Measurements from ENCODE around the gene CIDEA.

DNA sequence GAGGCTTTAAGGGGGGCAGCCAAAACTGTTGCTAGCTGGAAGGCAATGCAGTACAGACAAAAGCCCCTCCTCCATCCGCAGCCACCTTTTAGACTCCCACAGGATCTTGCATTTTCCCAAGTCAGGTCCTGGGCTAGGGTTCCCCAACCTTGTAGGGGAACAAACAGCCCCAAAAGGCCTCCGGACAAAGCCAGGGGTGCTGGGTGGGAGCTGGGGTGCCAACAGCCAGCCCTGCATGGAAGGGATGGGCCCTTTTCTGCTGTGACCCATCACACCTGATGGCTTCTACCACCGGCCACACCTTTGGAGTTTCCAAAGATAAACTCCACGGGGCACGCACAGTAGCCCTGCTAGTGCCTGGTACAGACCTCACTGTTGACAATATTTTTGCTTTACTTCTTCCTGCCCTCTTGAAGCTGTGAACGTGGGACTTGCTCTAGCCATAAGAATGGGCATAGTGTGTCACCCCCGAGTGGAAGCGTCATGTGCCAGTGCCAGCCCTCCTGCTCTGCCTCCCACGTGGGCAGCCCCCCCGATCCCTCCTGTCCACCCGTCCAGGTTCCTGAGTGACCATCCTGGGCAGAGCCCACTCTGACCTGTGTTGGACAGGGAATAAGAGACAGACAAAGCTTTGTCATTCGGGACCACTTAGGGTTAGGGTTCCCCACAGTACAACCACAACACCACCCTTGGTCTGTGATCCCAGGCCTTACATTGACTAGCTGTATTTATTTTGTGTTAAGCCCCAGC lies 72.7 kb downstream of the CIDEA start:
- TF ChIP-seq POLR2A (IDR thresholded peaks at IDR 0.05) = no peak
- TF ChIP-seq, protein P1, sequence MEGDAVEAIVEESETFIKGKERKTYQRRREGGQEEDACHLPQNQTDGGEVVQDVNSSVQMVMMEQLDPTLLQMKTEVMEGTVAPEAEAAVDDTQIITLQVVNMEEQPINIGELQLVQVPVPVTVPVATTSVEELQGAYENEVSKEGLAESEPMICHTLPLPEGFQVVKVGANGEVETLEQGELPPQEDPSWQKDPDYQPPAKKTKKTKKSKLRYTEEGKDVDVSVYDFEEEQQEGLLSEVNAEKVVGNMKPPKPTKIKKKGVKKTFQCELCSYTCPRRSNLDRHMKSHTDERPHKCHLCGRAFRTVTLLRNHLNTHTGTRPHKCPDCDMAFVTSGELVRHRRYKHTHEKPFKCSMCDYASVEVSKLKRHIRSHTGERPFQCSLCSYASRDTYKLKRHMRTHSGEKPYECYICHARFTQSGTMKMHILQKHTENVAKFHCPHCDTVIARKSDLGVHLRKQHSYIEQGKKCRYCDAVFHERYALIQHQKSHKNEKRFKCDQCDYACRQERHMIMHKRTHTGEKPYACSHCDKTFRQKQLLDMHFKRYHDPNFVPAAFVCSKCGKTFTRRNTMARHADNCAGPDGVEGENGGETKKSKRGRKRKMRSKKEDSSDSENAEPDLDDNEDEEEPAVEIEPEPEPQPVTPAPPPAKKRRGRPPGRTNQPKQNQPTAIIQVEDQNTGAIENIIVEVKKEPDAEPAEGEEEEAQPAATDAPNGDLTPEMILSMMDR (IDR thresholded peaks at IDR 0.05) = no peak

Data from testis (tissue), 2 donors.